Immature natural killer cell (primary cell): ENCODE data around the gene TANGO2. TPM values are rescaled to one million over a fixed set of nuclear protein-coding genes. Genes with fewer than 3 reads are reported as not detected.
"Not testable (repeated sequence)": the region's sequence is repeated elsewhere in the genome, so short reads cannot be mapped to it uniquely, and the experiment has no call there.

ENCODE experiments used
- DNase-seq, 3 donors: peaks; one replicate each; pipeline ENCODE4 v3.0.0; 2022; ENCODE audit warnings: mixed read lengths in 1 of 3
- H3K27ac Mint-ChIP-seq, 6 donors: one replicate each; pipeline ENCODE4 v1.8.0; 2020; ENCODE audit warnings: mixed read lengths in 6 of 6, mild to moderate bottlenecking in 5 of 6, inconsistent platforms in 4 of 6, moderate library complexity in 3 of 6
- H3K27me3 Mint-ChIP-seq, 3 donors: one replicate each; pipeline ENCODE4 v1.8.0; 2020 to 2021; ENCODE audit warnings: low read depth in 3 of 3, mild to moderate bottlenecking in 3 of 3, mixed read lengths in 3 of 3, moderate library complexity in 3 of 3, inconsistent platforms in 1 of 3
- H3K36me3 Mint-ChIP-seq, 3 donors: one replicate each; pipeline ENCODE4 v1.8.0; 2020; ENCODE audit warnings: mixed read lengths in 3 of 3, inconsistent platforms in 2 of 3, mild to moderate bottlenecking in 2 of 3
- H3K4me1 Mint-ChIP-seq, 2 donors: one replicate each; pipeline ENCODE4 v1.8.0; 2020; ENCODE audit warnings: inconsistent platforms in 2 of 2, mild to moderate bottlenecking in 2 of 2, mixed read lengths in 2 of 2, moderate library complexity in 1 of 2
- H3K4me3 Mint-ChIP-seq, 5 donors: one replicate each; pipeline ENCODE4 v1.8.0; 2020; ENCODE audit warnings: mild to moderate bottlenecking in 5 of 5, mixed read lengths in 5 of 5, inconsistent platforms in 3 of 5, moderate library complexity in 3 of 5
- H3K9me3 Mint-ChIP-seq, 6 donors: one replicate each; pipeline ENCODE4 v1.8.0; 2020; ENCODE audit warnings: mild to moderate bottlenecking in 6 of 6, mixed read lengths in 6 of 6, inconsistent platforms in 4 of 6, moderate library complexity in 3 of 6
- polyA plus RNA-seq, 3 donors: library from polyadenylated mRNA; unstranded; fragments of 300-500 nt; fragmentation: Illumina TruSeq; gene quantifications; one replicate each; pipeline ENCODE4 v1.2.3, GENCODE V29; 2021

The TANGO2 gene
- polyA plus RNA-seq, 3 donors from 2014 or later = 43.3 to 68.6 (median 56.6) TPM

DNA sequence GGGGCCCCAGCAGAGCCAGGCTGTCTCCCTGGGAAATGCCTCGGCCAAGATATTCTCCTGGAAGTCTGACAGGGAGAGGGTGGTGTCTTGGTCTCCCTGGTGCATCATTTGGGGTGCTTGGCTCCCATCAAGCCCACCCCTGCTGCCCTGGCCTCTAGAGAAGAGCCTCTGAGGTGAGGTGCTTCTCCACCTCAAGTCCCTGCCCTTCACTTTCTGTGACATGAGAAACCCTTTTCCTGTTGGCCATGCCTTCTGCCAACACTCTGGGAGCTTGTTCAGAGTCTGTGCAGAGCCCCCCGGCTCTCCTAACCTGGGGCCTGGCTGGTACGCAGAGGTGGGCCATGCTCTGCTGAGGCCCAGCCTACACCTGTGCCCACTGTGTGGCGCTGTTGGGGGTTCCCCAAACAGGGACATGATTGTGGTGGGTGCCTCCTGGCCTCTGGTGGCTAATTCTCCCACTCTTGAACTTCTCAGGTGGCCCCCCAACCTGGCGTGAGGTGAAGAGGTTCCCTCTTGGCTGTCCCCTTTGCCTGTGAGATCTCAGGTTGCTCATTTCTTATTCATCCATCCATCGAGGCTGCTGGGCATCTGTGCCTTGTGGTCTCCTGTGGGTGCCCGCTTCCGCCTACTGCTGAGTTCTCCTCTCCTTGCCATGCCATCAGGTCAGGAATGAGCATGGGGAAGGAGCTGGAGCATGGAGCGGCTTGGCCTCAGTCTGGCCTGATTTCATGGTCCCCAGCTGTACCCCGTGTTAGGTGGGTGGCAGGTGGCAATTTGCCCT lies 40.0 kb downstream of the TANGO2 start:
- Mint-ChIP-seq H3K4me1 (peaks cover 38 to 49% of the 10 kb centered on the region in 2 donors), H3K27me3 (peaks cover 0 to 4% (median 0%) of the 10 kb centered on the region in 3 donors), H3K36me3 (peaks cover 0 to 17% (median 6%) of the 10 kb centered on the region in 3 donors), H3K27ac (peak overlapping the region; percentile 19 to 59 (median 42)), H3K9me3 (no peaks in the 10 kb centered on the region), H3K4me3 (no peak overlapping the region)
- no peak for DNase-seq

DNA sequence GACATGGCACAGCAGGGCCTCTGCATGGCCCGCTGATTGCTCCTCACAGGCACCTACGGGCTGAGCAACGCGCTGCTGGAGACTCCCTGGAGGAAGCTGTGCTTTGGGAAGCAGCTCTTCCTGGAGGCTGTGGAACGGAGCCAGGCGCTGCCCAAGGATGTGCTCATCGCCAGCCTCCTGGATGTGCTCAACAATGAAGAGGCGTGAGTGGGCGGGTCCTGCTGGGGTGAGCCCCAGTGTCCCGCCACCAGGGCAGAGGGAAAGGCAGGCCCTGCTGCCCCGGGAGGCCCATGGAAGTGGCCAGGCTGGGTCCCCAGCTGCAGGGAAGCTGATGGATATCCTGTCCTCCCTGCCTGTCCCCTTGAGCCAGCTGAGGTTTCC lies 40.6 kb downstream of the TANGO2 start:
- H3K4me3 Mint-ChIP-seq = no peak overlapping the region
- H3K9me3 Mint-ChIP-seq = no peaks in the 10 kb centered on the region
- peak overlapping the region in 2 of 6 donors; percentile 34 to 50 for H3K27ac Mint-ChIP-seq
- peaks cover 38 to 49% of the 10 kb centered on the region in 2 donors for H3K4me1 Mint-ChIP-seq
- peaks cover 0 to 17% (median 6%) of the 10 kb centered on the region in 3 donors for H3K36me3 Mint-ChIP-seq
- peaks cover 0 to 4% (median 0%) of the 10 kb centered on the region in 3 donors for H3K27me3 Mint-ChIP-seq
- DNase-seq = no peak

GRCh38 chr22:20062043-20062765 lies 41.3 kb downstream of the TANGO2 start:
- no peak overlapping the region for H3K27ac Mint-ChIP-seq
- H3K4me3 Mint-ChIP-seq = no peak overlapping the region
- DNase-seq = no peak
- H3K4me1 Mint-ChIP-seq = peaks cover 38 to 49% of the 10 kb centered on the region in 2 donors
- H3K27me3 Mint-ChIP-seq = peaks cover 0 to 4% (median 0%) of the 10 kb centered on the region in 3 donors
- peaks cover 0 to 17% (median 6%) of the 10 kb centered on the region in 3 donors for H3K36me3 Mint-ChIP-seq
- H3K9me3 Mint-ChIP-seq = no peaks in the 10 kb centered on the region

- Mint-ChIP-seq H3K27ac (peak overlapping the region in 4 of 6 donors; percentile 17 to 90 (median 72)), H3K36me3 (peaks cover 0 to 17% (median 5%) of the 10 kb centered on the region in 3 donors), H3K27me3 (peaks cover 0 to 4% (median 0%) of the 10 kb centered on the region in 3 donors), H3K9me3 (no peaks in the 10 kb centered on the region), H3K4me3 (peak overlapping the region in 1 of 5 donors; percentile 60), H3K4me1 (peaks cover 35 to 46% of the 10 kb centered on the region in 2 donors)
- DNase-seq = no peak
These were observed 41.8 kb downstream of the TANGO2 start for GRCh38 chr22:20062766-20063083.

- H3K27me3 Mint-ChIP-seq = peaks cover 0 to 4% (median 0%) of the 10 kb centered on the region in 3 donors
- H3K4me1 Mint-ChIP-seq = peaks cover 29 to 38% of the 10 kb centered on the region in 2 donors
- DNase-seq = peak; percentile 42 to 46 (median 44)
- no peaks in the 10 kb centered on the region for H3K9me3 Mint-ChIP-seq
- peaks cover 0 to 11% (median 0%) of the 10 kb centered on the region in 3 donors for H3K36me3 Mint-ChIP-seq
- peak overlapping the region; percentile 13 to 95 (median 80) for H3K27ac Mint-ChIP-seq
- peak overlapping the region; percentile 21 to 85 (median 63) for H3K4me3 Mint-ChIP-seq
These were observed 42.6 kb downstream of the TANGO2 start for GRCh38 chr22:20063271-20064139.

DNA sequence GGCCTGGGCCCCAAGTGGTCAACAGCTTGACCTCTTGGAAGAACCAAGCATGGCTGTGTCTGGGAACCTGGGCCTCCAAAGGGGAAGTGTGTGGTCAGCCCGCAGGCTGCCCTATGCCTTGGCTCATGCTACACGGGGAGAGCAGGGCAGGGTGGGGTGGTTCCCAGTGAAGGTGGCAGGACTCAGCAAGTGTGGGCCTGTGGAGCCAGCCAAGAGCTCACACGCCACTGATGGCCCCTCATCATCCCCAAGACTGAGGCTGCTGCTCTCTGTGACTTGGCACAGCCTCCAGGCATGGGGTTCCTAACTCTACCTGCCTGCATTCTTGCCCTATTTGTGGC lies 43.2 kb downstream of the TANGO2 start:
- Mint-ChIP-seq H3K4me1 (peaks cover 23 to 32% of the 10 kb centered on the region in 2 donors), H3K9me3 (no peaks in the 10 kb centered on the region), H3K4me3 (peak overlapping the region in 1 of 5 donors; percentile 61), H3K36me3 (peaks cover 0 to 11% (median 0%) of the 10 kb centered on the region in 3 donors), H3K27me3 (peaks cover 0 to 2% (median 2%) of the 10 kb centered on the region in 3 donors), H3K27ac (peak overlapping the region in 5 of 6 donors; percentile 13 to 95 (median 90))
- no peak for DNase-seq

DNA sequence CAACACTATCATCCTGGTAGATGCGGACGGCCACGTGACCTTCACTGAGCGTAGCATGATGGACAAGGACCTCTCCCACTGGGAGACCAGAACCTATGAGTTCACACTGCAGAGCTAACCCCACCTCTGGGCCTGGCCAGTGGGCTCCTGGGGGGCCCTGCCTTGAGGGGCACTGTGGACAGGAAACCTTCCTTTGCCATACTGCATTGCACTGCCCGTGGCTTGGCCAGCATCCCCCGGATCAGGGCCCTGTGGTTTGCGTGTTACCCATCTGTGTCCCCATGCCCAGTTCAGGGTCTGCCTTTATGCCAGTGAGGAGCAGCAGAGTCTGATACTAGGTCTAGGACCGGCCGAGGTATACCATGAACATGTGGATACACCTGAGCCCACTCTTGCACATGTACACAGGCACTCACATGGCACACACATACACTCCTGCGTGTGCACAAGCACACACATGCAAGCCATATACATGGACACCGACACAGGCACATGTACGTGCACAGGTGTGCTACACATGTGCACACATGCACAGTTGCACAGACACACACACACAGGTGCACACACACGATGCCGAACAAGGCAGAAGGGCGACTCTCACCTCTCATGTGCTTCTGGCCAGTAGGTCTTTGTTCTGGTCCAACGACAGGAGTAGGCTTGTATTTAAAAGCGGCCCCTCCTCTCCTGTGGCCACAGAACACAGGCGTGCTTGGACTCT lies 43.8 kb downstream of the TANGO2 start:
- Mint-ChIP-seq H3K36me3 (peaks cover 0 to 11% (median 0%) of the 10 kb centered on the region in 3 donors), H3K27ac (peak overlapping the region in 2 of 6 donors; percentile 26 to 75), H3K4me3 (no peak overlapping the region), H3K4me1 (peaks cover 17 to 26% of the 10 kb centered on the region in 2 donors), H3K9me3 (no peaks in the 10 kb centered on the region), H3K27me3 (peaks cover 0 to 2% (median 0%) of the 10 kb centered on the region in 3 donors)
- no peak for DNase-seq

DNA sequence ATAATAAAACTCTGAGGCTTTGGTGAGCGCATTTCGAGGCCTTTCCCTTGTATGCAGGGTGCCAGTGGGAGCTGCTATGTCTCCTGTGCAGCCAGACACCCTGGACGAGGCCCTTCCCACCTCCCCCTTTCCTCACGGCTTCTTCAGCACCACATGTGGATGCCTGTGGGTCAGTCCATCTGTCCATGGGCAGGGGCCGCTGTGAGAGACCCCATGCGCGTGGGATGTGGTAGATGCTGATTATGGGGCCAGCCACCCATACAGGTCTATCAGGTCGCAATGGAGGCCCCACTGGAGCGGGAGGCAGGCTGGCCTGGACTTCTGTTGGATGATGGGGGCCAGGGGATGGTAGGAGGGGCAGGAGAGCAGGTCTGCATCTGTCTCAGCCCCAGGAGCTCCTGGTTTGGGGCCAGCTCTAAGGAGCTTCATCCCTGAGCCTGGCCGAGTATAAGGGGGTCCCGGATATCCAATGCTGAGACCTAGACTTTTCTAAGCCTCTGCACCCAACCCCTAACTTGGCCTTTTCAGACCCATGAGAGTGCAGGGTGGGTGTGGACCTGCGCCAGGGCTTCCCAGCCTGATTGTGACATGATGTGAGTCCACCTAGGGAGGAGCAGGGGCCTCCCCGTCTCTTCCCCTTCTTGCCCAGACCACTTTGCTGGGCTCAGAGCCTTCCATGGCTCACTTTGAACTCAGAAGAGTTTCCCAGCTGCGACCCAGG lies 45.1 kb downstream of the TANGO2 start:
- Mint-ChIP-seq H3K4me1 (peaks cover 12 to 15% of the 10 kb centered on the region in 2 donors), H3K4me3 (no peak overlapping the region), H3K9me3 (no peaks in the 10 kb centered on the region), H3K36me3 (peaks cover 0 to 9% (median 0%) of the 10 kb centered on the region in 3 donors), H3K27me3 (peaks cover 0 to 2% (median 0%) of the 10 kb centered on the region in 3 donors), H3K27ac (no peak overlapping the region)
- DNase-seq = no peak

DNA sequence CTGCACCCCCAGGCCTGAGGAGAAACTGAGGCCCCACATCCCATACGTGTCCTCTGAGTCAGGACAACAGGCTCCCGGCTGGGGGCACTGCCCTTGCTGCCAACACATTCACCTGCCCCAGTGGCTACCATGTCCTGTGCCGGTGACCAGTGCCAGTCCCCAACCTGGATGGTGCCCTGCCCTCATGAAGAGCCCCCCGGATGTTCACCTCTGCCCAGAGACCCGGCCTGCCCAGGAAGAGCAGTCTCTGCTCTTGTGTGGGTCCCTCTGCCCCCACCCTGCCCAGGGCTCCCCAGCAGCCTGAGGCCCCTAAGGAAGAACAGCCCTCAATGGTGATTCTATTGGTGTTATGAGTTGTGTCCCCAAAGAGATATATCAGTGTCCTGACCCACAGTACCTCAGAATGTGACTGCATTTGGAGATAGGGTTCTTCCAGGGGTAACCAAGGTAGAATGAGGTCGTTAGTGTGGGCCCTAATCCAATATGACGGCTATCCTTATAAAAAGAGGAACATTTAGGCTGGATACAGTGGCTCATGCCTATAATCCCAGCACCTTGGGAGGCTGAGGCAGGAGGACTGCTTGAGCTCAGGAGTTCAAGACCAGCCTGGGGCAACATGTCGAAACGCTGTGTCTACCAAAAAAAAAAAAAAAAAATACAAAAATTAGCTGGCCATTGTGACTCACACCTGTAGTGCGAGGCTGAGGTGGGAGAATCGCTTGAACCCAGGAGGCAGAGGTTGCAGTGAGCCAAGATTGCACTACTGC lies 45.9 kb downstream of the TANGO2 start:
- H3K36me3 Mint-ChIP-seq = peaks cover 0 to 9% (median 0%) of the 10 kb centered on the region in 3 donors
- peaks cover 11 to 12% of the 10 kb centered on the region in 2 donors for H3K4me1 Mint-ChIP-seq
- H3K4me3 Mint-ChIP-seq = no peak overlapping the region
- DNase-seq = no peak
- H3K27ac Mint-ChIP-seq = peak overlapping the region in 3 of 6 donors; percentile 1 to 71 (median 13)
- peaks cover 0 to 2% (median 0%) of the 10 kb centered on the region in 3 donors for H3K27me3 Mint-ChIP-seq
- H3K9me3 Mint-ChIP-seq = no peaks in the 10 kb centered on the region

GRCh38 chr22:20067384-20067682 lies 46.4 kb downstream of the TANGO2 start:
- not testable (repeated sequence) for H3K27ac Mint-ChIP-seq

GRCh38 chr22:20068640-20069039 lies 47.7 kb downstream of the TANGO2 start:
- H3K4me1 Mint-ChIP-seq = peaks cover 4 to 5% of the 10 kb centered on the region in 2 donors
- H3K9me3 Mint-ChIP-seq = no peaks in the 10 kb centered on the region
- peaks cover 0 to 2% (median 0%) of the 10 kb centered on the region in 3 donors for H3K27me3 Mint-ChIP-seq
- H3K4me3 Mint-ChIP-seq = no peak overlapping the region
- H3K36me3 Mint-ChIP-seq = peaks cover 0 to 4% (median 0%) of the 10 kb centered on the region in 3 donors
- no peak overlapping the region for H3K27ac Mint-ChIP-seq
- no peak for DNase-seq

More at GRCh38 chr22:20067384-20067682, 46.4 kb downstream of the TANGO2 start:
- not testable (repeated sequence) for H3K27me3 Mint-ChIP-seq, H3K9me3 Mint-ChIP-seq, DNase-seq, H3K36me3 Mint-ChIP-seq, H3K4me3 Mint-ChIP-seq
- H3K4me1 Mint-ChIP-seq = peaks cover 11 to 12% of the 10 kb centered on the region in 2 donors
